DND-41 (cell line): ENCODE measurements around the gene DTD2.

ENCODE experiments used
- EZH2 ChIP-seq: IDR thresholded peaks from 3 replicates; pipeline ENCODE4 v1.6.1; 2012; ENCODE audit warnings: borderline replicate concordance, low read depth, mild to moderate bottlenecking, moderate library complexity, low read length, inconsistent platforms; ENCODE audit not compliant: severe bottlenecking
- TF ChIP-seq, protein P1 (sequence below): IDR thresholded peaks from 2 replicates; pipeline ENCODE4 v1.5.1; 2012; ENCODE audit warnings: borderline replicate concordance, low read length, moderate library complexity, mild to moderate bottlenecking; ENCODE audit not compliant: poor library complexity, severe bottlenecking; ENCODE audit errors: extremely low read depth

DNA sequence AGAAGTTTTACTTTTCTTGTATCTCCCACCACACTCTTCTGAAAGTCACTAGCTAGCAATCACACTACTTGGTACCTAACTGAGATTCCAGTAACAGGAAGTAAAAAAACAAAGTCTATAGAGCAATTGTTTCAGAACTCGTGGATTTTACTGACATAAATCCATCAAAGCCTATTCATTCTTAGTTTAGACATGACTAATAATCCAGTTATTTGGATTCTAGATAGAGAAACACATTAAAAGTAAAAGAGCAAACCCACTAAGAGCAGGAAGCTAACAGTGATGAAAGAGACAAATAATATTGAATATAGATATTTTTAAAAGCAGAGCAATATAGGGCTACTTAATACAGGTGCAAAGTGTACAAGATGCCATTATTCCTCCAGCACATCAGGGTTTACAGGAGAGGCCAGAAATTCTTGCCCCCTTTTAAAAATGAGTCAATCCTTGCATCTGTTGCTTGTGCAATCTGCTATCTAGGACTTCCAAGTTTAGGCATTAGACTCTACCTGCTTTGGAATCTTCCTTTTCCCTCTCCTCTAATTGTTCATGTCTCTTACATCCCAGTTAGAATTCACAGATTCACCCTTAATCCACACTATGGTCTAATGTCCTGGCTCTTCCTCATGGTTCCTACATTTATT, 43.0 kb downstream of the DTD2 start:
- TF ChIP-seq, protein P1, sequence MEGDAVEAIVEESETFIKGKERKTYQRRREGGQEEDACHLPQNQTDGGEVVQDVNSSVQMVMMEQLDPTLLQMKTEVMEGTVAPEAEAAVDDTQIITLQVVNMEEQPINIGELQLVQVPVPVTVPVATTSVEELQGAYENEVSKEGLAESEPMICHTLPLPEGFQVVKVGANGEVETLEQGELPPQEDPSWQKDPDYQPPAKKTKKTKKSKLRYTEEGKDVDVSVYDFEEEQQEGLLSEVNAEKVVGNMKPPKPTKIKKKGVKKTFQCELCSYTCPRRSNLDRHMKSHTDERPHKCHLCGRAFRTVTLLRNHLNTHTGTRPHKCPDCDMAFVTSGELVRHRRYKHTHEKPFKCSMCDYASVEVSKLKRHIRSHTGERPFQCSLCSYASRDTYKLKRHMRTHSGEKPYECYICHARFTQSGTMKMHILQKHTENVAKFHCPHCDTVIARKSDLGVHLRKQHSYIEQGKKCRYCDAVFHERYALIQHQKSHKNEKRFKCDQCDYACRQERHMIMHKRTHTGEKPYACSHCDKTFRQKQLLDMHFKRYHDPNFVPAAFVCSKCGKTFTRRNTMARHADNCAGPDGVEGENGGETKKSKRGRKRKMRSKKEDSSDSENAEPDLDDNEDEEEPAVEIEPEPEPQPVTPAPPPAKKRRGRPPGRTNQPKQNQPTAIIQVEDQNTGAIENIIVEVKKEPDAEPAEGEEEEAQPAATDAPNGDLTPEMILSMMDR: no peak
- no peak for TF ChIP-seq EZH2
